ENCODE measurements around the gene MTNR1B.

- TF ChIP-seq CTCF (IDR thresholded peaks at IDR 0.05), result no peak
- no peak for TF ChIP-seq EP300 (IDR thresholded peaks at IDR 0.05)
- no peak for TF ChIP-seq POLR2A (IDR thresholded peaks at IDR 0.05)
- TF ChIP-seq POLR2AphosphoS5 (IDR thresholded peaks at IDR 0.05), result no peak
These were observed 5.0 kb upstream of the MTNR1B start for GRCh38 chr11:92964471-92964870.
